SW480 (cell line): ENCODE measurements around the gene DAB2IP.

Experiments used
- DNase-seq: peaks from one replicate; pipeline ENCODE4 v3.0.0-alpha.2; 2016; ENCODE audit warnings: low spot score

DAB2IP gene

DNA sequence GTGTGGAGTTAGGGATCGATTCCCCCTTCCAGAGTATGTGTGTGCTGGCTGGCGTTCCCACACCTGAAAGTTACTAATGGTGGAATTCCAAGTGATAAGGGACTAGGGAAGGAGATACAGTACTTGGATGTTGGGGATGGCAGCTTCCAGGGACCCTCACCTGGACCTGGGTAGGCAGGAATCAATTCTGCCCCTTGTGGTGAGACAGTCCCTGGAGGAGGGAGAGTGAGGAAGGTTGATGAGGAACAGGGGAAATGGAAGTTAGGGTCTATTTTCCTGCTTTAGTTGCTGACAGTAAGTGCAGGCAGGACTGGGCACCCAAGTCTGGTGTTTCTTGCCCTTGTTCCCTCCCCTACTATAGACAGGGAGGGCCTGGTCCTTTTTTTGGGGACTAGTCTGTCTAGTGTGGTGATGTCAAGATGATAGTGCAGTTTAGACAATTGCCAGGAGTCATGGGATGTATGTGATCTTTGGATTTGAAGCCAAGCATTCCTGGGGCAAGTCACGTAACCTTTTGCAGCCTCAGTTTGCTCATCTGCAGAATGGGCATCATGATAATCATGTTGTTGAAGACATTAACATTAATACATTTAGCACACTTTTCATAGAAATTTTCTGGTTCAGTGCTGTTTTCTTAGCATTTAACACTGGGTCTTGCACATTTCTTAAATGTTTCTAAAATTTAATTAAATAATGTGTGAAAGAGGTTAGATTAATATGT is 51.7 kb downstream of the DAB2IP start:
- DNase-seq: no peak

GRCh38 chr9:121704281-121704680 is 52.8 kb downstream of the DAB2IP start:
- no peak for DNase-seq

DNA sequence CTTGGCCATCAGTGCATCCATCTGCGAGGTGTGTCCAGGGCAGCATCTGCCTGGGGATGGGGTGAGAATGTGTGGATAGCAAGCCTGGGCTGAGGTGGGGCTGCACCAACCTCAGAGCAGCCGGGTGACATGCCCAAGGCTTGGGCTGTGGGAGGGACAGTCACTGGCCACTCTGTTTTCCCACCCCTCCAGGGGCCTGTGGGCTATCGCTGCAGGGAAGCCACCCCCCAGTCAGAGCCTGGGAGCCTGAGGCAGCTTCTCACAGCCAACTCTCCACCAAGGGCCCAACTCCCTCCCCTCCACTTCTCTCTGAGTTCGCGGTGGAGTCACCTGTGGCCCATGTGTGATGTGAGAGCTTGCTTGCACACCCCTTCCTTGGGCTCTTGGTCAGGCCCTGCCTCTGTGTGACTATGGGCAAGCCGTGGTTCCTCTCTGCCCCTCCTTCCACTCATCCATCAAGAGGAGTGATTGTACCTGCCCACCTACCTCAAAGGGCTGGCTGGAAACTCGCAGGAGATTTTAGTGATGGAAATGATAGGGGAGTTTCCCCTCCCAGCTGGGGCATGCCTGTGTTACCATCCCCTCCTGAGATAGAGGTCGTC is 54.8 kb downstream of the DAB2IP start:
- no peak for DNase-seq

DNA sequence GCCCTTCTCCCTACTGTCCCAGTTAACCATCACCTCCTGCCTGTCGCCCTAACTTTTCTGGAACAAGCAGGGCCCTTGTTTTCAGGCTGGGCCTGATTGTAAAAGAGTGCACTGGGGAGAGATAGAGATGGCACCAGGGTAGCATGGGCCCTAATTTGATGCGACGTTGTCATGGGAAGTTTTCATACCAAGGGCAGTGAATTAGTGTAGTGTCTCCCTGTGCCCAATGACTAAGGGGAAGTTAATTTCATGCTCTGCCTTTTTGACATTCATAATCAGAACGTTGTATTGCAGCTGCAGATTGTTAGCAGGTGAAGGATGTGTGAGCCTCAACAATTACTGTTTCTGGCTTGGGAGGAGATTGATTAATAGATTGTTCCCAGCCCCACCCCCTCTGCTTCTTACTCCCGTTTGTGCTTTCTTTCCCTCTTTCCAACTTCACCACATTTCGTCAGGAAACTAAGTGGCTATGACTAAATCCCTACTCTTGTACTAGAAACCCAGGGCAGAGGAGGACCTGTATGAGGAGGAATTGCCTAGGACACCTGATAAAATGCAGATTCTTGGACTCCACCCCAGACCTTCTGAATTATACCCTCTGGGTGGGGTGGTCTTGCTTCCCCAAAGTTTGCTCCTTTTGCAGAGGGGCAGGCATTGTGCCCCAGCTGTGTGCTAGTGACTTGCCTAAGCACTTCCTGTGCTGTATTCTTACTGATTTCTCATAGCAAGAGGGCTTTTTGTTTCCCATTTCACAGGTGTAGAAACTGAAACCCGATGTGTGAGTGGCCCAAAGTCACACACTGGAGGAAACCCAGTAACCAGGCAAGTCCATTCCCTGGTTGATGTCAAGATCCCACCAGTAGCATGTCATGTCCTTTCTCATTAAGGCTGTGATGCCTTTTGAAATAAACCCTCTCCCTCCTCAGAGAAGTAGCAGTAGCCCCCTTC is 56.3 kb downstream of the DAB2IP start:
- no peak for DNase-seq

DNA sequence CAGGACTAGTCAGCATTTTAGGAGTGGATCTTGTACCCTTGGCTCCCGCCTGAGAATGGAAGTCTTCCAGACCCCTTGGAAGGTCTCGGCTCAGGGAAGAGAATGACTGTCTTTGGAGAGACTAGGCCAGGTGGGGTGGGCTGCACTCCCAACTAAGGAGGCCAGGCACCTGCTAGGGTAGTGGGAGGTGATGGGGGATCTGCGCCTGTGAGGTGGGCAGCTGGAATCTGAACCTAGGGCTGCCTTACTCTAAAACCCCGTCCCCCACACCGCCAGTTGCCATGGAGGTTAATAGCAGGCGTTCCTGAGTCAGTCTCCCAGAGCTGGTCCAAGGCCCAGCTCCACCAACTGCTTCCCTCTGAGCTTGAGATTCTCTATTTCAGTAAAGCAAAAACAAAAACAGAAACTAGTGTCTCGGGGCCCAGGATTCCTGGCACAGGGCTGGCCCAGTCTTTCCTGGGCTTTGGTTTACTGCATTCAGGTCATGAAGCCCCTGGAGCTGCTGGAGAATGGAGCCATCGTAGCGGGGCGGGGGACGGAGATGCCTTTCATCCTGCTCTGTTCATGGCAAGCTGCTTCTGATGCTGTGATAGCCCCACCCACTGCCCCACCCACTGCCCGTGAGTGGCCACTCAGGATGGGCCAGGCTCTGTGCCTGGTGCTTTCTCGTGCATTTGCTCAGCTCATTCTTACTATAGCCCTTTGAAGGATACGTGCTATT is 57.5 kb downstream of the DAB2IP start:
- DNase-seq: no peak

DNA sequence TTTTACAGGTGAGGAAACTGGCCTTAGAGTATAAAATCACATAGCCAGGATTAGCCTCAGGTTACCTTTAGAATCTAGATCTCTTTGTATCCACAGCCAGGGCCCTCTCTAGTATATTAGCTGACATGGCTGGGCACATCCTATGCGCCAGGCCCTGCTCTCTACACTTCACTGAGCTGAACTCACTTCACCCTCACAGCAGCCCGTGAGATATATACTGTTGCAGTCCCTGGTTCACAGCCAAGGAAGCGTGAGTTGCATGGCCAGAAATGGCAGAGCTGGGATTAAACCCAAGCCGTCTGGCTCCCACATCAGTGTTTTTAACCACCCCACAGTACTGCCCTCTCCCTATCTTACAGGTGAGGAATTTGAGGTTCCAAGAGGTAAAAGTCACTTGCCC is 58.4 kb downstream of the DAB2IP start:
- DNase-seq: no peak

GRCh38 chr9:121711281-121711680 is 59.8 kb downstream of the DAB2IP start:
- no peak for DNase-seq

DNA sequence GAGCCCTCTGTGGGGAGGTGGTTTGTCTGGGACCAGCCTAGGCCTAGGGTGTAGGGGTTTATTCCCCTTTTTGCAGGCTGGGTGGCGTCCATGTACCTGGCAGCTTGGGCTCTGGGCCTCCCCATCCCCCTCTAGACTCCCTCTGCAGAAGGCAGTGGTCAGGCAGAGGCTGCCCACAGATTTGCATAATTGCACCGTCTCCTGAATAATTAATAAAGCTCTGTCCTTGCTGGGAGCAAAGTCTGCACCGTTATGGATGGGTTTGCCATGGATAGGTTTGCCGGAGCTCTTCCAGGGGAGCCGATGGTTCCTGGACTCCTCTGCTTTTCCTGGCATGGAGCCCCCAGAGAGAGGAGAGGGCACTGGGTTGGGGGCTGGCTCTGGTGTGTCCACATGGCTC is 60.4 kb downstream of the DAB2IP start:
- no peak for DNase-seq

DNA sequence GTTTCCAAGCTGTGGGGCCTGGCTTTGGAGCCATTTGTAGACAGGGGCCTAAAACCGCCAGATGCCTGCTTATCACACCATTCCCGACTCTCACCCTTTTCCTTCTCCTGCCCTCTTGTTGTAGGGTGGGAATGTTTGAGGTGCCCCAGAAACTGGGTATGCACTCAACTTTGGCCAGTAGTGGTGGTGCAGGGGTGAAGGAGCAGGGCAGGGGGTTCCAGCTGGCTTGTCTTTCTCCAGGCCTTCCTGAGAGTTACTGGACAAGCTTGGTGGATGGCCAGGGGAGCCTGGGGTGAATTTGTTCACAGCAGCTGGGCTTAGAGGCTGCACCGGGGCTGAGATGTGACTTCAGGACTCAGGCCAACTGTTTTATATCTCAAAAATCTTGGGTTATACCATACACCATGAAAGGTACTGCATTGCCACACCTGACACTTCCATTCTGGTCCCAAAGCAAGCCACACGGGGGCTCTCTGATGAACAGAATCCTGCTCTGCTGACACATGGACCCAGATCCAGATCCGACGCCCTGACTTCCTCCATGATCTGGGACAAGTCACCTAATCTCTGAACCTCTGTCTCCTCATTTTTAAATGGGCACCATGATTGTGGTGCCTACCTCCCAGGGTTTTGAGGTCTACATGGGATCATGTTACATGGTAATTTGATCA is 62.1 kb downstream of the DAB2IP start:
- no peak for DNase-seq

DNA sequence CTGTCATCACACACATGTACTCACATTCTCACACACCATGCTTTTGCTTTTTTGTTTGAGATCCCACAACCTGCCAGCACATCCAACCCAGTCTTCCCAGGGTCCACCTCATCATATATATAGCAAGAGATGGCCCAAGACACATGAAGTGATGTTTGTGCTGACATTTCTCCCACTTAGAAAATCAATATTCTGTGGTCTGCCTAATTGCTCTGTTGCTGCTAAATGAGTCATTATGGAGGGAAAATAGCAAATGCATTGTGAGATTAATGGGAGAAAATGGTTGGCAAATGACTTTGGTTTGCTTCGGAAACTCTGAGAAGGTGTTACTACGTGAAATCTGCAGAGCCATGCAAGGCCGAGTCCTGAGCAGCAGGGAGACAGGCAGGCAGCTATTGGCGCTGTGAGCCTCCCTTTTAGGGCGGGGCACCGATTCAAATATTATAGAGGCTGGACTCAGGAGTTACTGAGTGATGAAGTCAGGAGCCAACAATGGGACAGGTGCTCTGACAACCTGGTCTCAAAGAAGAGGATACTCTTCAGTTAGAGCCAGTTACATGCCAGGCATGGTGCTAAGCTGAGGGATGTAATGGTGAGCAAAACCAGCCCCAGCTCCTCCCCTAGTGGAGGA is 62.8 kb downstream of the DAB2IP start:
- peak; percentile 49 for DNase-seq

DNA sequence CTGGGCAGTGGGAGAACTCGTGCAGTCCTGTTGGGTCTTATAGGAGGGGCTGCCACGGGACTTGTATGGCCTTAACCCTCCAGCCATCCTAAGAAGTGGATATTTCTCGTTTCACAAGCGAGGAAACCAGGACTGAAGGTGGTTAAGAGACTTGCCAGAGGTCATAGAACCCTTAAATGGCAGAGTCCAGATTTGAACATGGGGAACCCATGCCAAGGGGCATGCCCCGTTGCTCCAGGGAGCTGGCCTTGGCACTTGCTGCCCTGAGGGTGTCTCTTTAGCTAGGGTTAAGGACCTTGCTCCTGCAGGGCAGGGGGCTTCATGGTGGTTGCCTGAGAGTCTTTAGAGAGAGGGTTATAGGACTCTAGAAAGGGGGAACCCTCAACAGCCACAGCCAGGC is 63.4 kb downstream of the DAB2IP start:
- no peak for DNase-seq

- DNase-seq: no peak
Observed at GRCh38 chr9:121717141-121717991, 65.9 kb downstream of the DAB2IP start.

- no peak for DNase-seq
Observed at GRCh38 chr9:121718084-121718483, 66.7 kb downstream of the DAB2IP start.

DNA sequence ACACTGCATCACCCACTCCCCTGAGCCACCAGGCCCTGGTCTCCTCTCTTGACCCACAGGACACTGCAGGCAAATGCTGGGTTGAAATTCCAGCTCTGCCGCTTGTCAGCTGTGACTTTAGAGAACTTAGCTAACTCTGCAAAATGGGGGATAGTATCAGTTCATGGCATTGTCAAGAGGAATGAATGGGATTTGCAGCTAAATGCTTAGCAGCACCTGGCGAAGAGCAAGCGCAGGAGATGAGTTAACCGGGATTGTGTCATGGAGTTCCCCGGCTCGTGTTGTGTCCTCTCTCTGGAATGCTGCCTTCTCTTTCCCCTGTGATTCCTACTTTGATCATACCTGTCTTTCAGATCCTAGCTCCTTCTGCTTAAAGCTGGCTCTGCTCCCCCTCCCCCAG is 67.1 kb downstream of the DAB2IP start:
- no peak for DNase-seq

- DNase-seq: no peak
Observed at GRCh38 chr9:121720311-121721057, 69.0 kb downstream of the DAB2IP start.

DNA sequence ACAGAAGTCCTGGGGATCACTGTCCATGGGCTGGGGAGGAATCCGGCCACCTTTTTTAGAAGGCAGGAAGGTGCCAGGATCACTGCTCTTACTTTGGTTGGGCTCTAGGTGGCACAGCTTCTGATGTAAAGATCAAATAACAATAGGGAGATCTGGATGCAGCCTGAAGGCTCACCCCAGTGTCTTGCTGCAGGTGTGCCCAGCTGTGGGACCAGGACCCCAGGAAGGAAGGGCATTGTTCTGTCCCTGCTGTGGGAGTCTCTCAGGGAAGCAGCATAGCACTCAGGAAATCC is 69.6 kb downstream of the DAB2IP start:
- DNase-seq: peak; percentile 48

- no peak for DNase-seq
Observed at GRCh38 chr9:121721770-121722169, 70.3 kb downstream of the DAB2IP start.

GRCh38 chr9:121725008-121725775 is 73.8 kb downstream of the DAB2IP start:
- no peak for DNase-seq
